GM13977 (cell line): ENCODE results near the gene CBX2.
A peak's percentile ranks its signal among the peaks of the same experiment; 100 is the strongest.

Source experiments
- DNase-seq: peaks from one replicate; pipeline ENCODE4 v3.0.0; 2012; ENCODE audit warnings: low spot score
- CTCF ChIP-seq: IDR thresholded peaks from 2 replicates; pipeline ENCODE4 v1.5.1; 2012; ENCODE audit warnings: mild to moderate bottlenecking, control low read depth; ENCODE audit not compliant: insufficient read depth; ENCODE audit errors: extremely low read depth, missing control alignments
- in situ Hi-C: fragments of 300-500 bp; cut with MboI; formaldehyde crosslinking; loops from one replicate; pipeline ENCODE4 v1.12.0; 2022; ENCODE audit warnings: low sequenced_read_pairs, low pct_unique_long_range_greater_than_20kb, mixed read lengths, inconsistent platforms; ENCODE audit not compliant: unreplicated experiment

CBX2 gene

GRCh38 chr17:79836510-79836971 is 58.6 kb downstream of the CBX2 start:
- no peak for TF ChIP-seq CTCF
- DNase-seq, result no peak
- in situ Hi-C loops, result no loop called here

- no peak for TF ChIP-seq CTCF
- peak; percentile 86 for DNase-seq
- in situ Hi-C loops, result no loop called here
Observed at GRCh38 chr17:79836972-79837887, 59.3 kb downstream of the CBX2 start.
